Fibroblast of the aortic adventitia (primary cell): Measurements from ENCODE around the gene ADGRG6. TPM values are rescaled to one million over a fixed set of nuclear protein-coding genes. Genes with fewer than 3 reads are reported as not detected.

Experiments
- DNase-seq: peaks from one replicate; pipeline ENCODE4 v3.0.0-alpha.2; 2010; ENCODE audit warnings: low read depth
- H3K4me3 ChIP-seq: 2 replicates; pipeline ENCODE4 v1.5.1; 2011; ENCODE audit warnings: low read depth, mild to moderate bottlenecking, control low read depth, low read length, moderate library complexity
- total RNA-seq: library from RNA; depleted of rRNA; stranded (reverse); fragments of >200 nt; gene quantifications from 2 replicates; pipeline ENCODE4 v1.2.3, GENCODE V29; 2012; ENCODE audit warnings: low replicate concordance
- TF ChIP-seq, protein P1 (sequence below): IDR thresholded peaks from 2 replicates; pipeline ENCODE4 v1.5.1; 2011; ENCODE audit warnings: mild to moderate bottlenecking, low read length, control low read depth, inconsistent platforms; ENCODE audit not compliant: insufficient read depth

ADGRG6 gene
- total RNA-seq, 1 donor = 1.7 TPM

DNA sequence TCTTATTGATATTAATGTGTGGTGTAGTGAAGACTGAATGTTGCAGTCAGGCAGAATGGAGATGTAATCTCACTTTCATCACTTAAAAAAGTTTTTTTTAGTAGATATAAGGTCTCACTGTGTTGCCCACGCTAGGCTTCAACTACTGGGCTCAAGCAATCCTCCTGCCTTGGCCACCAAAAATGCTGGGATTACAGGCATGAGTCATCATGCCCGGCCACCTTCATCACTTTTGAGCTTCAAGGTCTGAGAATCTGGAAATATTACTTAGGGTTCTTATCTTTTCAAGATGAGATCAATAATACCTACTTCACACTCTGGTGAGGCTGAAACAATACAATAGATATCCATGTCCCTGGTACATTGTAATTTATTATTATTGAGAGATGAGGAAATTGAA is 31.6 kb downstream of the ADGRG6 start:
- TF ChIP-seq, protein P1, sequence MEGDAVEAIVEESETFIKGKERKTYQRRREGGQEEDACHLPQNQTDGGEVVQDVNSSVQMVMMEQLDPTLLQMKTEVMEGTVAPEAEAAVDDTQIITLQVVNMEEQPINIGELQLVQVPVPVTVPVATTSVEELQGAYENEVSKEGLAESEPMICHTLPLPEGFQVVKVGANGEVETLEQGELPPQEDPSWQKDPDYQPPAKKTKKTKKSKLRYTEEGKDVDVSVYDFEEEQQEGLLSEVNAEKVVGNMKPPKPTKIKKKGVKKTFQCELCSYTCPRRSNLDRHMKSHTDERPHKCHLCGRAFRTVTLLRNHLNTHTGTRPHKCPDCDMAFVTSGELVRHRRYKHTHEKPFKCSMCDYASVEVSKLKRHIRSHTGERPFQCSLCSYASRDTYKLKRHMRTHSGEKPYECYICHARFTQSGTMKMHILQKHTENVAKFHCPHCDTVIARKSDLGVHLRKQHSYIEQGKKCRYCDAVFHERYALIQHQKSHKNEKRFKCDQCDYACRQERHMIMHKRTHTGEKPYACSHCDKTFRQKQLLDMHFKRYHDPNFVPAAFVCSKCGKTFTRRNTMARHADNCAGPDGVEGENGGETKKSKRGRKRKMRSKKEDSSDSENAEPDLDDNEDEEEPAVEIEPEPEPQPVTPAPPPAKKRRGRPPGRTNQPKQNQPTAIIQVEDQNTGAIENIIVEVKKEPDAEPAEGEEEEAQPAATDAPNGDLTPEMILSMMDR = no peak
- no peak for DNase-seq
- no peak overlapping the region for H3K4me3 ChIP-seq

DNA sequence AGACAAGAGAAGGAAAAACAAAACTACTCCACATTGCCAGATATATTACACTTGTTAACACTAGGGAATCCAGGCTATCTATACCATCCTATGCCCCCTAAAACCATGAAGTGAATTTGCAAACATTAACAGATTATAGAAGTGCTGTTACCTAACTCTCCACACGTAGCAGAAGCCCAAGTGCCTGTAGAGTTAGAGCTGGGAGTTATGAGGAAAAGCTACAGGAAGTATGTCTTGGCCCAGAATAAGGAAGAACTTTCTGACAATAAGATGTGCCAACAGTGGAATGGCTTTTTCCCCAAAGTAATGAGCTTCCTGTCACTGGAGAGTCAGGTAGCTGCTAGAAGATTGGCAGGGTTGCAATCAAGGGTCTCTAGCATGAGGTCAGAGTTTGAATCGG is 32.5 kb downstream of the ADGRG6 start:
- H3K4me3 ChIP-seq = no peak overlapping the region
- DNase-seq = no peak
- TF ChIP-seq, protein P1 = no peak

DNA sequence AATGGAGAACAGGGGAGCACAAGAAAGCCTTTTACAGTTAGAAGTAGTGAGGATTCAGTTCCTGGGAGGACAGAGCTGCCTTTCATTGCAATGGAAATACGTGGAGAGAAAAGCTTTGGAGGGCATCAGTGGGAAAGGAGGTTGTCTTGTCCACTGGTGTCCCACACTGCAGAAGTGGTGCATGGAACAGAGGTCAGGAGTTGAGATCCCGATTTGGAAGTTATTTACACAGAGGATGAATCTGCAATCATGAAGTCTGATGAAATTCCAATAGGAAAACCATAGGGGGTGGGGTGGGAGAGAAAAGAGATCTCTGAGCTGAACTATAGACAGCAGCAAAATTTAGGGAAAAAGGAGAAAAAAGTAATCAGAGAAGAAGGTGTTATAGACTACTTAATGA is 33.6 kb downstream of the ADGRG6 start:
- DNase-seq = no peak
- H3K4me3 ChIP-seq = no peak overlapping the region
- TF ChIP-seq, protein P1 = no peak

DNA sequence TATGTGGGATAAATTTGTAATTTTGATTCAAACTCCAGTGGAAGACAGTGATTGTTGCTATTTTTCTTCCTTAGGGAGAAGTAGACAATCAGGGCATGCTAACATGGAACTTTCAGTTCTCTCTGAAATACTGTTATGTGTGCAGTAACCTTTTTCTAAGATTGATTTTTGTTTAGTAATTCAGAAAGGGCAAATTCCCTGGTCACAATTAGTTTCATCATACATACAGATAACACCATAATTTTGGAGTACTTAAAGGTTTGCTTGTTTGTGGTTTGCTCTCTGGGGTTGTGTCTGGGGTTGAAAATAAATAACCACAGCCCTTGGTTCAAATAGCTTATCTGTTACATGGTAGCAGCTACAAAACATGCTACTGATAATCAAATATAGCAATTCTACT is 34.4 kb downstream of the ADGRG6 start:
- no peak for DNase-seq
- TF ChIP-seq, protein P1 = no peak
- H3K4me3 ChIP-seq = no peak overlapping the region

DNA sequence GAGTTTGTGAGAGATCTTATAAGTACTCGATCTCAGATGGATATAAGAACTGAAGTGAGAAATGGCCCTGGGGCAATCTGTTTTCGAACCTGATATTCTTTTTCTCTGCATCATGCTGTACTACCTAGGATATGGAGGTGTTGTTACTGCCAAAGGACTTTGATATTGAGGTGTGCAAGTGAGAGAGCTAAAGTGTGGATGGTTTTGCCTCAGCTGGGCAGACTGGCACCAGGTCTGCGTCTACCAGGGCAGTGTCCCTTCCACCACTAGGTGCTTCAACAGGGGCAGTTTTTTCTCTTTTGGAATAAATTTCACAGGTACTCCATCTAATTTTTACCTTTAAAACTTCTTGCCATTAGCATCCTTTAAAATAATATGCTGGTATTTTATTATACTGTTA is 35.0 kb downstream of the ADGRG6 start:
- TF ChIP-seq, protein P1 = no peak
- H3K4me3 ChIP-seq = no peak overlapping the region
- no peak for DNase-seq

DNA sequence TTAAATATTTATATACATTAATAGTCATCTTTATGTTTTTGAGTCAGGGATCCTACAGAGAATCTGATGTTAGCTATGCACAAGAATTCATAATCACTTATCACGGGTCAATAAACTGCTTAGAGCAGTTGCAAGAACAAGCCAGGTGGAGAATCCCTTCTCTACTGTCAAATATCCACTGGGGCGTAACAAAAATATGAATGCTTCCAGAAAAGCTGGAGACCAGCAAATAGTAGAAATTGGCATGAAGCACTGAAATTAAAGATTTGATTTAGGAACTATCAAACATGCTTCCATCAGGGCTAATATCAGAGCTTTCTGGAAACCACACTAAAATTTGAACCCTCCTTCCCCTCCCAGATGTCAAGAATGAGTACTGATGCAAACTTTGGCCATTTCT is 37.3 kb downstream of the ADGRG6 start:
- H3K4me3 ChIP-seq = no peak overlapping the region

More for the DNA sequence above, 37.3 kb downstream of the ADGRG6 start:
- DNase-seq = no peak
- TF ChIP-seq, protein P1 = no peak
